ENCODE data around the gene IL1R1. TPM values are rescaled to one million over a fixed set of nuclear protein-coding genes. Genes with fewer than 3 reads are reported as not detected.

IL1R1 gene
- total RNA-seq, 1 donor from 2014 or later, result 152 TPM

GRCh38 chr2:102131564-102131963 is 11.0 kb upstream of the IL1R1 start:
- ATAC-seq, result no peak
- H3K9me3 ChIP-seq, result no peaks in the 10 kb centered on the region

GRCh38 chr2:102137138-102137537 is 5.4 kb upstream of the IL1R1 start:
- peaks cover 26% of the 10 kb centered on the region for H3K4me1 ChIP-seq
- H3K27ac ChIP-seq, result no peak overlapping the region
- no peaks in the 10 kb centered on the region for H3K36me3 ChIP-seq
- no peaks in the 10 kb centered on the region for H3K27me3 ChIP-seq (ENCODE audit: low read depth)
- intact Hi-C loops (cut with DNase I), result no loop called here
- ATAC-seq (no peak), DNase-seq (no peak)
- H3K9me3 ChIP-seq, result no peaks in the 10 kb centered on the region
- no peak for TF ChIP-seq CTCF (IDR thresholded peaks at IDR 0.05)
- no peak overlapping the region for H3K4me3 ChIP-seq

More at GRCh38 chr2:102131564-102131963, 11.0 kb upstream of the IL1R1 start:
- Histone ChIP-seq H3K27me3 (ENCODE audit: low read depth) (no peaks in the 10 kb centered on the region), H3K36me3 (no peaks in the 10 kb centered on the region), H3K27ac (no peak overlapping the region), H3K4me1 (peaks cover 28% of the 10 kb centered on the region), H3K4me3 (no peak overlapping the region)
- no peak for TF ChIP-seq CTCF (IDR thresholded peaks at IDR 0.05)
- DNase-seq, result no peak
- intact Hi-C loops (cut with DNase I), result no loop called here

GRCh38 chr2:102138331-102138730 is 4.2 kb upstream of the IL1R1 start:
- Histone ChIP-seq H3K4me1 (peaks cover 26% of the 10 kb centered on the region), H3K27ac (no peak overlapping the region), H3K27me3 (ENCODE audit: low read depth) (no peaks in the 10 kb centered on the region), H3K4me3 (no peak overlapping the region), H3K36me3 (no peaks in the 10 kb centered on the region), H3K9me3 (no peaks in the 10 kb centered on the region)
- ATAC-seq (no peak), DNase-seq (no peak)
- TF ChIP-seq CTCF (IDR thresholded peaks at IDR 0.05), result no peak
- intact Hi-C loops (cut with DNase I), result no loop called here

- ATAC-seq (no peak), DNase-seq (no peak)
- H3K36me3 ChIP-seq, result no peaks in the 10 kb centered on the region
- H3K4me3 ChIP-seq, result no peak overlapping the region
- no peaks in the 10 kb centered on the region for H3K9me3 ChIP-seq
- H3K27me3 ChIP-seq (ENCODE audit: low read depth), result no peaks in the 10 kb centered on the region
- intact Hi-C loops (cut with DNase I), result no loop called here
- no peak for TF ChIP-seq CTCF (IDR thresholded peaks at IDR 0.05)
- peak overlapping the region; percentile 90 for H3K27ac ChIP-seq
- peaks cover 26% of the 10 kb centered on the region for H3K4me1 ChIP-seq
Measured at GRCh38 chr2:102139851-102140250, 2.7 kb upstream of the IL1R1 start.

GRCh38 chr2:102140377-102140776 is 2.2 kb upstream of the IL1R1 start:
- DNase-seq (no peak), ATAC-seq (no peak)
- peaks cover under 1% of the 10 kb centered on the region for H3K36me3 ChIP-seq
- peaks cover 26% of the 10 kb centered on the region for H3K4me1 ChIP-seq
- H3K4me3 ChIP-seq, result no peak overlapping the region
- intact Hi-C loops (cut with DNase I), result no loop called here
- peak overlapping the region; percentile 90 for H3K27ac ChIP-seq
- no peak for TF ChIP-seq CTCF (IDR thresholded peaks at IDR 0.05)
- no peaks in the 10 kb centered on the region for H3K27me3 ChIP-seq (ENCODE audit: low read depth)
- H3K9me3 ChIP-seq, result peaks cover 2% of the 10 kb centered on the region

All from lower lobe of right lung (tissue), 2 donors.